Endothelial cell of umbilical vein (primary cell): ENCODE results near the gene AUTS2. TPM values are rescaled to one million over a fixed set of nuclear protein-coding genes. Genes with fewer than 3 reads are reported as not detected.

ENCODE experiments used
- BruUV-seq: library from RNA; stranded (reverse); fragments of 400-500 nt; replicated peaks from 2 replicates; lab custom pipeline; 2021; lab: Mats Ljungman, UMichigan
- CTCF ChIA-PET: fragments of 300-600, 350-600 bp; sonication (Branson Sonifier 250); formaldehyde crosslinking; loops from one replicate; lab custom pipeline; 2021; ENCODE audit warnings: antibody characterized with exemption, inconsistent platforms; lab: Charles Lee
- POLR2A ChIA-PET: fragments of 300-600, 350-600 bp; sonication (Branson Sonifier 250); formaldehyde crosslinking; loops from one replicate; lab custom pipeline; 2021; ENCODE audit warnings: antibody characterized with exemption, inconsistent platforms; lab: Charles Lee
- DNase-seq: peaks from one replicate; pipeline ENCODE4 v3.0.0-alpha.2; 2011; ENCODE audit warnings: low read depth, low spot score
- FAIRE-seq: peaks from 2 replicates; lab custom pipeline; 2011; peaks lifted over from hg19 to GRCh38; lab: Jason Lieb, UNC
- H2AFZ ChIP-seq: 2 replicates; pipeline ENCODE4 v1.6.0; 2012; ENCODE audit warnings: low read depth, low read length, control low read depth, inconsistent platforms
- H3K27ac ChIP-seq: 2 replicates; pipeline ENCODE4 v1.5.1; 2011; ENCODE audit warnings: low read depth, mild to moderate bottlenecking, control low read depth, low read length, moderate library complexity; ENCODE audit not compliant: insufficient read depth
- H3K27me3 ChIP-seq, 2 experiments: 2 replicates each; pipeline versions ENCODE4 v1.6.0 to v1.6.1; 2011; ENCODE audit warnings: low read length in 2 of 2, mixed read lengths in 1 of 2; ENCODE audit not compliant: control insufficient read depth in 2 of 2, insufficient read depth in 2 of 2
- H3K36me3 ChIP-seq, 2 experiments: 2 replicates in 1 of 2; 3 replicates in 1 of 2; pipeline ENCODE4 v1.5.1; 2011; ENCODE audit warnings: low read length in 2 of 2, mild to moderate bottlenecking in 1 of 2, moderate library complexity in 1 of 2; ENCODE audit not compliant: control insufficient read depth in 2 of 2, insufficient read depth in 2 of 2; ENCODE audit errors: extremely low read depth in 1 of 2
- H3K4me1 ChIP-seq: 3 replicates; pipeline ENCODE4 v1.5.1; 2011; ENCODE audit warnings: mild to moderate bottlenecking, low read length; ENCODE audit not compliant: control insufficient read depth, insufficient read depth; ENCODE audit errors: extremely low read depth
- H3K4me2 ChIP-seq: 2 replicates; pipeline ENCODE4 v1.6.1; 2011; ENCODE audit warnings: low read length, control low read depth, mixed read lengths; ENCODE audit not compliant: insufficient read depth
- H3K4me3 ChIP-seq, 3 experiments: fragments of 200-600 bp in 1 of 3; sonication (generic), shearing (Covaris generic) in 1 of 3; replicated peaks in 1 of 3; 2 replicates each; pipeline ENCODE4 v1.5.1; 2011 to 2016; ENCODE audit warnings: control low read depth in 3 of 3, low read length in 3 of 3, mild to moderate bottlenecking in 2 of 3, inconsistent platforms in 1 of 3, low read depth in 1 of 3, moderate library complexity in 1 of 3; ENCODE audit not compliant: insufficient read depth in 1 of 3
- H3K79me2 ChIP-seq: 2 replicates; pipeline ENCODE4 v1.6.0; 2012; ENCODE audit warnings: low read length, inconsistent platforms; ENCODE audit not compliant: control insufficient read depth, insufficient read depth
- H3K9ac ChIP-seq: replicated peaks from 2 replicates; pipeline ENCODE3; 2011; ENCODE audit warnings: low read length, control low read depth; ENCODE audit not compliant: insufficient read depth; ENCODE audit errors: extremely low read depth
- H3K9me1 ChIP-seq: replicated peaks from 3 replicates; pipeline ENCODE4 v1.6.0; 2011; ENCODE audit warnings: mild to moderate bottlenecking, low read length; ENCODE audit not compliant: control insufficient read depth, insufficient read depth; ENCODE audit errors: extremely low read depth
- H3K9me3 ChIP-seq: replicated peaks from 2 replicates; pipeline ENCODE4 v1.5.1; 2012; ENCODE audit warnings: low read length, inconsistent platforms; ENCODE audit not compliant: control insufficient read depth, insufficient read depth
- H4K20me1 ChIP-seq: replicated peaks from 2 replicates; pipeline ENCODE3; 2011; ENCODE audit warnings: mild to moderate bottlenecking, low read length; ENCODE audit not compliant: control insufficient read depth, insufficient read depth; ENCODE audit errors: extremely low read depth
- CTCF ChIP-seq, 2 donors: IDR thresholded peaks; 1 replicate in 1 of 2; 2 replicates in 1 of 2; pipeline ENCODE4 v1.5.1; 2011; ENCODE audit warnings: low read length in 2 of 2, mild to moderate bottlenecking in 2 of 2, moderate library complexity in 2 of 2, control low read depth in 1 of 2, inconsistent platforms in 1 of 2, low read depth in 1 of 2; ENCODE audit not compliant: insufficient read depth in 1 of 2; ENCODE audit errors: extremely low read depth in 1 of 2
- EZH2 ChIP-seq: IDR thresholded peaks from 2 replicates; pipeline ENCODE4 v1.6.1; 2012; ENCODE audit warnings: borderline replicate concordance, low read depth, mild to moderate bottlenecking, moderate library complexity, low read length, inconsistent platforms; ENCODE audit not compliant: severe bottlenecking
- FOS ChIP-seq: IDR thresholded peaks from 2 replicates; pipeline ENCODE4 v1.6.1; 2011; ENCODE audit warnings: mild to moderate bottlenecking, low read length, moderate library complexity, borderline replicate concordance; ENCODE audit not compliant: insufficient read depth
- GATA2 ChIP-seq: IDR thresholded peaks from 2 replicates; pipeline ENCODE4 v1.7.0; 2011; ENCODE audit warnings: low read depth, mild to moderate bottlenecking, moderate library complexity, mixed read lengths, low read length; ENCODE audit not compliant: insufficient read length, insufficient read depth
- MAX ChIP-seq: IDR thresholded peaks from 2 replicates; pipeline ENCODE4 v1.6.1; 2011; ENCODE audit not compliant: insufficient read depth, insufficient read length
- MYC ChIP-seq: IDR thresholded peaks from one replicate; pipeline ENCODE4 v1.6.1; 2011; ENCODE audit warnings: mild to moderate bottlenecking, low read depth, low read length
- POLR2AphosphoS5 ChIP-seq: IDR thresholded peaks from 2 replicates; pipeline ENCODE4 v1.6.1; 2012; ENCODE audit warnings: low read depth, mild to moderate bottlenecking, control low read depth, low read length, moderate library complexity; ENCODE audit not compliant: insufficient read depth
- dilution Hi-C: fragments of 300-500 bp; cut with MboI; formaldehyde crosslinking; loops from one replicate; pipeline ENCODE4 v1.15.0; 2019; ENCODE audit warnings: low sequenced_read_pairs; ENCODE audit not compliant: extremely low pct_ligation_motif_present
- intact Hi-C: fragments of 100-400 bp; cut with micrococcal nuclease; formaldehyde crosslinking; loops from one replicate; pipeline ENCODE4 v1.10.0; 2022
- polyA plus RNA-seq, 4 experiments: library from polyadenylated mRNA; depleted of rRNA in 3 of 4; stranded (reverse) in 3 of 4; unstranded in 1 of 4; fragments of >200 nt; gene quantifications; 2 replicates each; pipeline versions ENCODE4 v1.2.1 to v1.2.3, GENCODE V29; 2011 to 2012; ENCODE audit warnings: missing spikeins in 1 of 4
- total RNA-seq: library from RNA; stranded (reverse); gene quantifications from 2 replicates; pipeline ENCODE4 v1.2.3, GENCODE V29; 2021

Gene AUTS2
- total and polyA plus RNA-seq, 2 donors (not counting 3 experiments of a cell fraction or from before 2014, with no cell fraction given), result 0.59 to 8.0 TPM

- Histone ChIP-seq H3K4me1 (no peaks in the 10 kb centered on the region), H3K9ac (no peak overlapping the region), H3K27me3 (no peaks in the 10 kb centered on the region), H3K36me3 (no peaks in the 10 kb centered on the region), H3K4me2 (no peak overlapping the region), H3K79me2 (no peaks in the 10 kb centered on the region), H3K9me1 (no peaks in the 10 kb centered on the region), H3K9me3 (no peaks in the 10 kb centered on the region), H2AFZ (no peak overlapping the region), H3K4me3 (no peak overlapping the region), H3K27ac (no peak overlapping the region), H4K20me1 (no peaks in the 10 kb centered on the region)
- CTCF ChIA-PET, result no interaction called here
- dilution Hi-C loops, result no loop called here
- BruUV-seq, result no TSS peak
- POLR2A ChIA-PET, result no interaction called here
- FAIRE-seq (no peak), DNase-seq (no peak)
- intact Hi-C loops, result no loop called here
- TF ChIP-seq MAX (no peak), POLR2AphosphoS5 (no peak), CTCF (IDR thresholded peaks at IDR 0.05; ENCODE audit: extremely low read depth in 1 of 2, insufficient read depth in 1 of 2, low read depth in 1 of 2, low read length in 2 of 2) (no peak), MYC (no peak), GATA2 (no peak)
These were observed 266.5 kb downstream of the AUTS2 start for GRCh38 chr7:69864822-69865221.

- Histone ChIP-seq H4K20me1 (no peaks in the 10 kb centered on the region), H3K4me2 (no peak overlapping the region), H2AFZ (no peak overlapping the region), H3K4me3 (no peak overlapping the region), H3K9me3 (no peaks in the 10 kb centered on the region), H3K27ac (no peak overlapping the region), H3K79me2 (no peaks in the 10 kb centered on the region), H3K4me1 (no peaks in the 10 kb centered on the region), H3K27me3 (no peaks in the 10 kb centered on the region), H3K9me1 (no peaks in the 10 kb centered on the region), H3K9ac (no peak overlapping the region), H3K36me3 (no peaks in the 10 kb centered on the region)
- intact Hi-C loops (no loop called here), dilution Hi-C loops (no loop called here)
- DNase-seq (no peak), FAIRE-seq (no peak)
- CTCF ChIA-PET, result no interaction called here
- TF ChIP-seq CTCF (IDR thresholded peaks at IDR 0.05; ENCODE audit: extremely low read depth in 1 of 2, insufficient read depth in 1 of 2, low read depth in 1 of 2, low read length in 2 of 2), result no peak
- no peak for TF ChIP-seq GATA2
- no peak for TF ChIP-seq FOS
- no peak for TF ChIP-seq MAX
- no peak for TF ChIP-seq MYC
- TF ChIP-seq EZH2, result no peak
- no TSS peak for BruUV-seq
- POLR2A ChIA-PET, result no interaction called here
These were observed 270.6 kb downstream of the AUTS2 start for GRCh38 chr7:69868921-69869320.
